ENCODE results near the gene F5.

The F5 gene

DNA sequence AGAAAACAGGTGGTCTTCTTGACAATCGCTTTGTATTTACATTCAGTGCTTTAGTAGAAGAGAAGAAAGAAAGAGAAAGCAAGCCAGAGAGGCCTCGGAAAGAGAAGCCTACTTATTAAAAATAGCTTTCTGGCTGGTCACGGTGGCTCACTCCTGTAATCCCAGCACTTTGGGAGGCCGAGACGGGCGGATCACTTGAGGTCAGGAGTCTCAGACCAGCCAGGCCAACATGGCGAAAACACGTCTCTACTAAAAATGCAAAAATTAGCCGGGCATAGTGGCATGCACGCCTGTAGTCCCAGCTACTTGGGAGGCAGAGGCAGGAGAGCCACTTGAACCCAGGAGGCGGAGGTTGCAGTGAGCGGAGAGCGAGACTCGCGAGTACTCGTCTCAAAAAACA lies 98.7 kb downstream of the F5 start:
- no peak overlapping the region for H3K4me3 ChIP-seq (replicated peaks; ENCODE audit: low read depth, low read length)
- no peak for DNase-seq (ENCODE audit: low read depth)
- TF ChIP-seq, protein P1, sequence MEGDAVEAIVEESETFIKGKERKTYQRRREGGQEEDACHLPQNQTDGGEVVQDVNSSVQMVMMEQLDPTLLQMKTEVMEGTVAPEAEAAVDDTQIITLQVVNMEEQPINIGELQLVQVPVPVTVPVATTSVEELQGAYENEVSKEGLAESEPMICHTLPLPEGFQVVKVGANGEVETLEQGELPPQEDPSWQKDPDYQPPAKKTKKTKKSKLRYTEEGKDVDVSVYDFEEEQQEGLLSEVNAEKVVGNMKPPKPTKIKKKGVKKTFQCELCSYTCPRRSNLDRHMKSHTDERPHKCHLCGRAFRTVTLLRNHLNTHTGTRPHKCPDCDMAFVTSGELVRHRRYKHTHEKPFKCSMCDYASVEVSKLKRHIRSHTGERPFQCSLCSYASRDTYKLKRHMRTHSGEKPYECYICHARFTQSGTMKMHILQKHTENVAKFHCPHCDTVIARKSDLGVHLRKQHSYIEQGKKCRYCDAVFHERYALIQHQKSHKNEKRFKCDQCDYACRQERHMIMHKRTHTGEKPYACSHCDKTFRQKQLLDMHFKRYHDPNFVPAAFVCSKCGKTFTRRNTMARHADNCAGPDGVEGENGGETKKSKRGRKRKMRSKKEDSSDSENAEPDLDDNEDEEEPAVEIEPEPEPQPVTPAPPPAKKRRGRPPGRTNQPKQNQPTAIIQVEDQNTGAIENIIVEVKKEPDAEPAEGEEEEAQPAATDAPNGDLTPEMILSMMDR (IDR thresholded peaks at IDR 0.05; ENCODE audit: low read length, missing control alignments) = no peak

DNA sequence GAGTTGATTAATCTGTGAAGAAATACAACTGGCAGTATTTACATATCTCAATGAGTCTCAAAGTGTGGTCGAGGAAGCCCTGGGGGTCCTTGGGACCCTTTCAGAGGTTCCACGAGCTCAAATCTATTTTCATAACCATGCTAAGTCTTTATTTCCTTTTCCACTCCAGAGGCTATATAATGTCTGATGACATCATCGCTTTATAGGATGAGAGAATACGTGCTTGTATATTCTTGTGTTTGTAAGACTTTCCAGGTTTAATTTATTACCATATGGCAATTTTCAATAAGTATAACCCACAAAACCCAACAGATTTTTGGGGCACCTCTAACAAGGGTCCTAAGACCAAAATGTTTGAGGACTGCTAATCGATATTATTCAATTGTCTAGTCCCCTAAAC lies 99.1 kb downstream of the F5 start:
- H3K4me3 ChIP-seq (replicated peaks; ENCODE audit: low read depth, low read length) = peak overlapping the region; percentile 75
- TF ChIP-seq, protein P1 (IDR thresholded peaks at IDR 0.05; ENCODE audit: low read length, missing control alignments) = no peak
- no peak for DNase-seq (ENCODE audit: low read depth)

DNA sequence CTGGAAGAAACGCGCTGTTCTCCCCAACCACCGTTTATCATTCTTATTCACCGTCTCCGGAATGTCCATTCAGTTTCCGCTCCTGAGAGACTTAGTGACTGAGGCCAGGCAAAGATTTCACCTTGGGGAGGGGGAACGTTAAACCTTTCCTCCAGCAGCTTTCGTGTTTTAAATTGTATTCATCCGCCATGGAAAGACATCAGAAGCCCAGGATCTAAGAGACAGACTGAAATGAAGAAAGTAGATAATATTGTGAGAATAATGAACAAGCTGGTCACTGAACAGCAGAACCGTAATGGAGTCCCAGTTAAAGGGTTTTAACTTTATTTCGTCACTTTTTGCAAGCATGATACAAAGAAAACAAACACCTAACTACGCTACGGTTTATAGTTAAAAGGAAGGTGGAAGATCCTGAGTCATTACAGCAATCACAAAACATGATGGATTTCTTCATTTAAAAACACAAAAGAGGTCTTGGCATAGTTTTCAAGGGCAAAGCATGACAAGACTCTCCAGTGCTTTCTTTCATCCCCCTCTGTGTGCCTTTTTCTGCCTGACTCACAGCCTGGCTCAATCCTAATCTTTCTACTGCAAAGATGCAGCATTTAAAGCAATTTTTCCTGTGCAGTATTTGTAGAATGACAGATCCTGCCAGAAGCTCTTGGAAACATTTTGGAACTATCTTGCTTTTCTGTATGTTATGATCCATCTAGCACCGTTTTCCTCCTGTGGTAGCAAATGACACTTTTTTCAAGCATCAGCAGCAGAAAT lies 99.8 kb downstream of the F5 start:
- peak; percentile 66 for DNase-seq (ENCODE audit: low read depth)
- H3K4me3 ChIP-seq (replicated peaks; ENCODE audit: low read depth, low read length) = peak overlapping the region; percentile 75
- TF ChIP-seq, protein P1 (IDR thresholded peaks at IDR 0.05; ENCODE audit: low read length, missing control alignments) = no peak

DNA sequence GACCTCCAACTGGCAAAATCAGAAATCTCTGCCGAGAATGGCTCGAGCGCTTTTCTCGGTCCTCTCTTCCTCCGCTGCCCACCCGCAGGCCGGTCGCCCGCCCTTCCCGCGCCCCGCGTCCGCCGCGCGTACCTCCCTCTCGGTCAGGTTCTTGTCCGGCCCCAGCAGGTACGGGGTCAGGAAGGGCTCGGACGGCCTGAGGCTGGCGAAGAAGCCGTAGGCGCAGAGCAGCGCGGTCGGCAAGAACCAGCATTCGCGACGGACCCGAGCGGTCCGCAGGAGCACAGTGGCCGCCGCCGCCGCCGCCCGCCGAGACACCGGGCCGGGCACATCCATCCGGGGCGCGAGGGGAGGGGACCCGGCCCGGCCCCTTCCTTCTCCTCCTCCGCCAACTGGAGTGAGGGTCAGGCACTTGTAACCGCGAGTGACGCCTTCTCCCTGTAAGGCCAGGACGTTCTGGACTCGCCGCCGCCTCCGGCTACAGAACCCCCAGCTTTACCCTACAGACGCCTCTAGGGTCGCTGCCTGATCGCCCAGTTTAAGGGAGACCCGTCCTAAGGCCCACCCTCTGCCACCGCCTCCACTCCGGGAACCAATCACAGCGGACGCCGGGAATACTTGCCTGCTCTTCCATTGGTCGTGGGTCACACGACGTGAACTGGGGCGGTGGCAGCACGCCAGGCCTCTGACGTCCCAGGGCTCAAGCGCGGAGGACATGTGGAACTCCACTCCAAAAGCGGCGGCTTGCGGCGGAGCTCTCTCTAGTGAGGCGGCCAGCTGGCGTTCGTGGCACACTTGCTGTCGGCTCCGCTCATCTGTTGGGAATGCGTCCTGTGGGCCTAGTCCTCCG lies 100.6 kb downstream of the F5 start, which contains the start of gene SLC19A2:
Gene SLC19A2 (minus strand): TSS at position 514 of the 850 bp plus-strand sequence. CDS start 178 bp downstream, at position 336.
- TF ChIP-seq, protein P1 (IDR thresholded peaks at IDR 0.05; ENCODE audit: low read length, missing control alignments) = peak; percentile 29
- peak; percentile 100 for DNase-seq (ENCODE audit: low read depth)
- H3K4me3 ChIP-seq (replicated peaks; ENCODE audit: low read depth, low read length) = peak within 1 kb of the TSS; percentile 75

DNA sequence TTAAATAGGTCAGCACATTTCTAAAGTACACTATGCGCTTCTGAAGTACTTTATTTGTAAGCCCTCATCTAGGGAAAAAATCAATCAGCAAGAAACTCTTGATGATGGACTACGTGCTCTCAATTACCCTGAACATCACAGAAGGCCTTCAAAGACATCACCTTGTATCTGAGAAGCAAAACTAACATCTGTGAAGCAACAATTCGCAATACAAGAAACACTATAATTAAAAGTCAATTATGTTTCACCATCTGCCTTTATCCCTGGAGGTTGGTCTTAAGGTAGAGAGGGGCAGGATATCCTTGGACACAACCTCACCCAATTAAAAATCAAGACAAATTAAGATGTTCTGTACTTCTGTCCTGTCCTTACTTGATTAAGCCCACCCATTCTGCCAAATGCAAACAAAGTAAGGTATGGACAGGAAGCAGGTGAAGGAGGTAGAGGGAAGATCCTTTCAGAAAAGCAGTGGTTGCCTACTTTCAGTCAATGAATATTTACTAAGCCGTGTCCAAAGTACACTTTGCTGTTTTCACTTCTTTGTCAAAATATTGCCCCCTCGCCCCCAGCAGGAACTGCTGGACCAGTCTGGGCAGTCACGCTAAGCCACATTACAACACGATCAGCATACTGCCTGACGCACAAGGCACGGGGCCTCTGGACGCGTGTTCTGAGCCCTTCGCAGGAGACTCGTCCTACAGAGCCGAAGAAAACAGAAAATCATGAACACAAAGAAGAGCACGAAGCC lies 101.4 kb downstream of the F5 start:
- TF ChIP-seq, protein P1 (IDR thresholded peaks at IDR 0.05; ENCODE audit: low read length, missing control alignments) = no peak
- DNase-seq (ENCODE audit: low read depth) = peak; percentile 81
- peak overlapping the region; percentile 75 for H3K4me3 ChIP-seq (replicated peaks; ENCODE audit: low read depth, low read length)

DNA sequence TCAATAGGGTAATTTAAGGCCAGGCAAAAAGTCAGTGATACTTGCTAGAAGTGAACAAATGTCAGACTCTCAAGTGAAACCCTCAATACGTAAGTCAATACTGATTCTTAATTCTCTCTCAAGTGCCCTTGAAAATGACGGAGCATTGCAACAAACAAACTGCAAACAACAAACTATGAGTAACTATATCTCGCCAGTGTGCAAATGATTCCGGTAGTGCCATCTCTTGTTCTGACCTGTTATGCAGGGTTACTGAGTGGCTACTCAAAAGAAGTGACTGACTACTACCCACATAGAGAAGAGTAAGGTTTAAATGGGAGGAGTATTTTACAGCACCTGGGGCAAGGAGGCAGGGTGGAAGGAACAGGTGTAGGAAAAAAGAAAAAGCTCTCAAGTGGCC lies 102.2 kb downstream of the F5 start:
- no peak for DNase-seq (ENCODE audit: low read depth)
- TF ChIP-seq, protein P1 (IDR thresholded peaks at IDR 0.05; ENCODE audit: low read length, missing control alignments) = no peak
- H3K4me3 ChIP-seq (replicated peaks; ENCODE audit: low read depth, low read length) = peak overlapping the region; percentile 75
